Smooth muscle cell (in vitro differentiated cells): ENCODE data around the gene PEX11B. TPM values are rescaled to one million over a fixed set of nuclear protein-coding genes. Genes with fewer than 3 reads are reported as not detected.

ENCODE experiments used
- DNase-seq: peaks from one replicate; lab custom pipeline; 2025; ENCODE audit not compliant: unreplicated experiment; lab: John Stamatoyannopoulos, UW
- H2AFZ ChIP-seq: fragments of 200-600 bp; sonication (generic); 2 replicates; pipeline ENCODE4 v1.6.0; 2016; ENCODE audit warnings: antibody characterized with exemption, low read depth, mild to moderate bottlenecking
- H3F3A ChIP-seq: fragments of 200-600 bp; sonication (generic); 2 replicates; pipeline ENCODE4 v1.6.0; 2017; ENCODE audit warnings: antibody characterized with exemption, low read depth
- H3K27ac ChIP-seq: fragments of 200-600 bp; sonication (generic); 2 replicates; pipeline ENCODE4 v1.5.1; 2016; ENCODE audit warnings: low read depth, mild to moderate bottlenecking
- H3K27me3 ChIP-seq: fragments of 200-600 bp; sonication (generic); 2 replicates; pipeline ENCODE4 v1.6.1; 2016; ENCODE audit warnings: low read depth, mild to moderate bottlenecking
- H3K36me3 ChIP-seq: fragments of 200-600 bp; sonication (generic); 2 replicates; pipeline ENCODE4 v1.5.1; 2016; ENCODE audit warnings: low read depth
- H3K4me1 ChIP-seq: fragments of 200-600 bp; sonication (generic); 2 replicates; pipeline ENCODE4 v1.5.1; 2016; ENCODE audit warnings: low read depth
- H3K4me2 ChIP-seq: fragments of 200-600 bp; sonication (generic); 2 replicates; pipeline ENCODE4 v1.6.0; 2016; ENCODE audit warnings: mild to moderate bottlenecking
- H3K4me3 ChIP-seq: fragments of 200-600 bp; sonication (generic); 2 replicates; pipeline ENCODE4 v1.5.1; 2016; ENCODE audit warnings: mild to moderate bottlenecking
- H3K79me2 ChIP-seq: fragments of 200-600 bp; sonication (generic); 2 replicates; pipeline ENCODE4 v1.6.0; 2016; ENCODE audit warnings: low read depth, mild to moderate bottlenecking
- H3K9ac ChIP-seq: fragments of 200-600 bp; sonication (generic); 2 replicates; pipeline ENCODE4 v1.6.0; 2016; ENCODE audit warnings: low read depth
- H3K9me3 ChIP-seq: fragments of 200-600 bp; sonication (generic); replicated peaks from 2 replicates; pipeline ENCODE4 v1.5.1; 2016; ENCODE audit warnings: low read depth
- H4K20me1 ChIP-seq: fragments of 200-600 bp; sonication (generic); 2 replicates; pipeline ENCODE4 v1.6.0; 2016; ENCODE audit warnings: low read depth
- CTCF ChIP-seq: fragments of 200-600 bp; sonication (generic); IDR thresholded peaks from 2 replicates; pipeline ENCODE4 v1.5.1; 2017; ENCODE audit warnings: borderline replicate concordance, mild to moderate bottlenecking, antibody characterized with exemption; ENCODE audit not compliant: insufficient read depth, poor library complexity, severe bottlenecking
- WGBS: methylation state at CpG from one replicate; pipeline ENCODE4 v1.1.7; 2016; ENCODE audit warnings: low lambda C conversion rate; 5-methylcytosine and 5-hydroxymethylcytosine counted together
- polyA plus RNA-seq: library from polyadenylated mRNA; unstranded; fragments of >200 nt; fragmentation: Nextera tagmentation; extraction: Ambion mirVana; gene quantifications from 2 replicates; pipeline ENCODE4 v1.2.1, GENCODE V29; 2016
- total RNA-seq: library from RNA; depleted of rRNA; stranded (reverse); fragments of >200 nt; gene quantifications from 2 replicates; pipeline ENCODE4 v1.2.3, GENCODE V29; 2014

PEX11B gene
- total and polyA plus RNA-seq, 2 experiments from 2014 or later, result 22.8 to 28.5 TPM

- no peak for DNase-seq
- Histone ChIP-seq H3K36me3 (no peaks in the 10 kb centered on the region), H4K20me1 (no peaks in the 10 kb centered on the region), H3K9me3 (no peaks in the 10 kb centered on the region), H3K4me1 (peaks cover 10% of the 10 kb centered on the region), H2AFZ (no peak overlapping the region), H3F3A (peaks cover 3% of the 10 kb centered on the region), H3K79me2 (no peaks in the 10 kb centered on the region), H3K27me3 (peaks cover 21% of the 10 kb centered on the region), H3K27ac (no peak overlapping the region), H3K4me2 (no peak overlapping the region), H3K9ac (no peak overlapping the region), H3K4me3 (no peak overlapping the region)
- no peak for TF ChIP-seq CTCF
- WGBS, result 79% methylated on average over 5 of the region's 5 CpGs
Measured at GRCh38 chr1:145887631-145888030, 30.9 kb downstream of the PEX11B start.

GRCh38 chr1:145886816-145887215 is 31.7 kb downstream of the PEX11B start:
- DNase-seq, result no peak
- no peak overlapping the region for H3K9ac ChIP-seq
- no peak overlapping the region for H2AFZ ChIP-seq
- WGBS, result 44% methylated on average over 8 of the region's 8 CpGs
- H3K9me3 ChIP-seq, result no peaks in the 10 kb centered on the region
- H3K27me3 ChIP-seq, result peaks cover 21% of the 10 kb centered on the region
- H4K20me1 ChIP-seq, result no peaks in the 10 kb centered on the region
- H3F3A ChIP-seq, result peaks cover 3% of the 10 kb centered on the region
- H3K4me2 ChIP-seq, result peak overlapping the region; percentile 83
- H3K4me1 ChIP-seq, result peaks cover 5% of the 10 kb centered on the region
- H3K27ac ChIP-seq, result no peak overlapping the region
- no peaks in the 10 kb centered on the region for H3K79me2 ChIP-seq
- no peak for TF ChIP-seq CTCF
- no peaks in the 10 kb centered on the region for H3K36me3 ChIP-seq
- no peak overlapping the region for H3K4me3 ChIP-seq

DNA sequence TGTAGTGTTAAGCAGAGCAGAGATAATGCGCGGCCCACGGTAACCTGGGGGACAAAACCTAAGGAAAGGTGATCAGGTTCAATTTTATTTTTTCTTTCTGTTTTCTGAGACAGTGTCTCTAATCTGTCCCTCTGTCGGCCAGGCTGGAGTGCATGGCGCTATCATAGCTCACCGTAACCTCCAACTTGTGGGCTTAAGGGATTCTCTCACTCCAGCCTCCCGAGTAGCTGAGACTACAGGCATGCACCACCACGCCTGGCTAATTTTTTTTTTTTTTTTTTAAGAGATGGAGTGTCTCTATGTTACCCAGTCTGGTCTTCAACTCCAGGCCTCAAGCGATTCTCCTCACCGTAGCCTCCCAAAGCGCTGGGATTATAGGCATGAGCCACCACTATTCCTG is 32.1 kb downstream of the PEX11B start:
- no peaks in the 10 kb centered on the region for H3F3A ChIP-seq
- no peaks in the 10 kb centered on the region for H3K9me3 ChIP-seq
- peaks cover 21% of the 10 kb centered on the region for H3K27me3 ChIP-seq
- H3K36me3 ChIP-seq, result no peaks in the 10 kb centered on the region
- peak overlapping the region; percentile 83 for H3K4me2 ChIP-seq
- no peaks in the 10 kb centered on the region for H3K79me2 ChIP-seq
- no peak overlapping the region for H3K27ac ChIP-seq
- peaks cover 2% of the 10 kb centered on the region for H3K4me1 ChIP-seq
- WGBS, result 44% methylated on average over 11 of the region's 11 CpGs
- TF ChIP-seq CTCF, result no peak
- no peak for DNase-seq
- no peaks in the 10 kb centered on the region for H4K20me1 ChIP-seq
- H2AFZ ChIP-seq, result peak overlapping the region; percentile 95
- peak overlapping the region; percentile 85 for H3K4me3 ChIP-seq
- H3K9ac ChIP-seq, result no peak overlapping the region

DNA sequence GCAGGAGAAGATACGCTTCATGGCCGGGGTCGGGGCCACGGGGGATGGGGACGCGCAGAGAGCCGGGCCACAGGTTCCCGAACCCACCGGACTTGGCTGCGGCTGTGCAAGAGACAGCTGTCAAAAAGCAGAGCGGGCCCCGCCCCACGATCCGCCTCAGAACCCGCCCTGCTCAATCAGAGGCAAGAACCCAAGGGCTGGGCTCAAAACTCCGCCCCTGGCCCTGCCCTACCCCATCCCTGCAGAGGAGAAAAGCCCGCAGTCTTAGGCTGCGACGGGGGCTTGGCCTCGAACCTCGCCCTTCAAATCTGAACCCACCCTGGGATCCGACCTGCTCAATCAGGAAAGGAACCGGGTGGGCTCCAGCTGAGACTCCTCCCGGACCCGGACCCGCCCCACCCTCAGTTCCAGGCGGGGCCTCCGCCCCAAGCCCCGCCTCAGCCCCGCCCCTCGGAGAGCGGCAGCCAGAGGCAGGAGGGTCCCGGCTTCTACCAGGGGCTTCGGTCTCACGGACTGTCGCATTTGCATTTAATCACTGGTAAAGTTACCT is 32.7 kb downstream of the PEX11B start, which contains the start of gene ANKRD35:
Gene ANKRD35, minus strand, starts transcription at position 129 of the 550 bp plus-strand sequence. Its CDS starts 108 bp downstream, at position 21.
- Histone ChIP-seq H2AFZ (peak within 1 kb of the TSS; percentile 95), H3F3A (no peaks in the 10 kb centered on the region), H3K4me2 (peak within 1 kb of the TSS; percentile 83), H3K9ac (no peak within 1 kb of the TSS), H3K9me3 (no peaks in the 10 kb centered on the region), H3K27ac (no peak within 1 kb of the TSS), H3K4me3 (peak within 1 kb of the TSS; percentile 85), H3K79me2 (no peaks in the 10 kb centered on the region), H3K27me3 (peaks cover 21% of the 10 kb centered on the region), H4K20me1 (no peaks in the 10 kb centered on the region), H3K36me3 (no peaks in the 10 kb centered on the region), H3K4me1 (no peaks in the 10 kb centered on the region)
- TF ChIP-seq CTCF, result no peak
- WGBS, result 6% methylated on average over 18 of the region's 36 CpGs
- peak; percentile 37 for DNase-seq
